Muscle layer of colon (tissue), 2 donors: ENCODE measurements around the gene SMIM5.
"Not testable (repeated sequence)": the region's sequence is repeated elsewhere in the genome, so short reads cannot be mapped to it uniquely, and the experiment has no call there.

ENCODE experiments used
- H3K27ac ChIP-seq: one replicate; pipeline ENCODE4 v1.7.0; 2013; ENCODE audit warnings: low read depth, mild to moderate bottlenecking, low read length, moderate library complexity
- H3K27me3 ChIP-seq, 2 donors: one replicate each; pipeline ENCODE4 v1.7.0; 2013; ENCODE audit warnings: low read length in 2 of 2, mild to moderate bottlenecking in 2 of 2; ENCODE audit not compliant: insufficient read depth in 2 of 2, control insufficient read depth in 1 of 2
- H3K36me3 ChIP-seq: one replicate; pipeline ENCODE4 v1.7.0; 2013; ENCODE audit warnings: mild to moderate bottlenecking, low read length; ENCODE audit not compliant: insufficient read depth
- H3K4me1 ChIP-seq: one replicate; pipeline ENCODE4 v1.7.0; 2013; ENCODE audit warnings: mild to moderate bottlenecking, low read length; ENCODE audit not compliant: insufficient read depth
- H3K4me3 ChIP-seq, 2 donors: one replicate each; pipeline ENCODE4 v1.7.0; 2013; ENCODE audit warnings: low read length in 2 of 2, low read depth in 1 of 2, mild to moderate bottlenecking in 1 of 2, moderate library complexity in 1 of 2
- H3K9ac ChIP-seq: one replicate; pipeline ENCODE4 v1.7.0; 2013; ENCODE audit warnings: low read length
- H3K9me3 ChIP-seq: one replicate; pipeline ENCODE4 v1.7.0; 2013; ENCODE audit warnings: mild to moderate bottlenecking, low read length
- donor health status: abdominal sarcoma.
- donor health status: Adenocarcinoma of cecum.

The SMIM5 gene

DNA sequence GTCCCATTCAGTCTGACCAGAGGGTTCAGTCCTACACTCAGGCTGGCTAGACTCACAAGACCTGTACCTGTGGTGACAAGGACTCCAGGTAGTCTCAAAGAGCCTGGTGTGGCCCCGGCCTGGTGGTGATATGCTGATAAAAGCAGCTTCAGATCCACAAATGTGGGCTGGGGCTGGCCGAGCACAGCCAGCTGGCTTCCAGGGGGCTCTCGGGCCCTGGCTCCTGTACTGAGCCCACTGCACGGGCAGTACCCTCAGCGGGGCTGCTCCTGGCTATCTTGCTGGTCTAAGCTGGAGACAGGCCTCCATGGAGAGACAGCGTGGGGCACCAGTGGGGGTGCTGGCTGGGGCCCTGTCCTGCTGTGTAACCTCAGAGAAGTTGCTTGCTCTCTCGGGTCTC, 4.3 kb downstream of the SMIM5 start:
- H3K4me1 ChIP-seq, result peaks cover 20% of the 10 kb centered on the region
- no peak overlapping the region for H3K27ac ChIP-seq
- H3K9me3 ChIP-seq, result no peaks in the 10 kb centered on the region
- H3K4me3 ChIP-seq, result no peak overlapping the region
- peaks cover 3% of the 10 kb centered on the region for H3K36me3 ChIP-seq
- H3K27me3 ChIP-seq, result no peaks in the 10 kb centered on the region
- H3K9ac ChIP-seq, result no peak overlapping the region

DNA sequence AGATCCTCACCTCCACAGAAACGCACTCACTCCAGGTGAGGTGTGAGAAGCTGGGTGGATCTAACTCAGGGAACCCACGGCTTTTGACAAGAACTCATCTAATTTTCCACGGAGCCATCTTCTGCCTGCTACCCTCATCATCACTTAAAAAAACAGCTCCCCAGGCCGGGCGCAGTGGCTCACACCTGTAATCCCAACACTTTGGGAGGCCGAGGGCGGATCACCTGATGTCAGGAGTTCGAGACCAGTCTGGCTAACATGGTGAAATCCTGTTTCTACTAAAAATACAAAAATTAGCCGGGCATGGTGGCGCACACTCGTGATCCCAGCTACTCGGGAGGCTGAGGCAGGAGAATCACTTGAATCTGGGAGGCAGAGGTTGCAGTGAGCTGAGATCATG, 4.8 kb downstream of the SMIM5 start:
- H3K4me3 ChIP-seq, H3K27me3 ChIP-seq, H3K27ac ChIP-seq, H3K9ac ChIP-seq, H3K9me3 ChIP-seq, H3K36me3 ChIP-seq: not testable (repeated sequence)
- H3K4me1 ChIP-seq, result peaks cover 15% of the 10 kb centered on the region

DNA sequence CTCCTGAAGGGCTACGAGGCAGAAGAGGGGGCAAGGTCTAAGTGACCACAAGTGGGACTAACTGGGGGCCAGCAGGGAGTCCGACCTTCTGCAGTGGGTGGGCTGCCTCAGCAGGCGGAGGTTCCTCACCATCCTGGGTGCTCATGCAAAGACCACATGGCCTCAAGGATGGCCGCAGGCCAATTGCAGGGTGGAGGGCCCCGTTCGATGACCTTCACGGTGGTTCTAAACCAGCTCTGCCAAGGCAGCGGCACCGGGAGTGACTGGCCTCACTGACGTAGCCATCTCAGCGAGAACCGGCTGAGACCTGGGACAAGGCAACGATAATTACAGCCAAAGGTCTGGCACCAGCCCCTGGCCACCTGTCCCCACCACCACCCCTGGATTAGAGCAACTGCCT, 5.7 kb downstream of the SMIM5 start:
- H3K9me3 ChIP-seq, result no peaks in the 10 kb centered on the region
- H3K36me3 ChIP-seq, result peaks cover 4% of the 10 kb centered on the region
- no peak overlapping the region for H3K9ac ChIP-seq
- H3K27me3 ChIP-seq, result no peaks in the 10 kb centered on the region
- no peak overlapping the region for H3K4me3 ChIP-seq
- H3K27ac ChIP-seq, result no peak overlapping the region
- peaks cover 7% of the 10 kb centered on the region for H3K4me1 ChIP-seq

DNA sequence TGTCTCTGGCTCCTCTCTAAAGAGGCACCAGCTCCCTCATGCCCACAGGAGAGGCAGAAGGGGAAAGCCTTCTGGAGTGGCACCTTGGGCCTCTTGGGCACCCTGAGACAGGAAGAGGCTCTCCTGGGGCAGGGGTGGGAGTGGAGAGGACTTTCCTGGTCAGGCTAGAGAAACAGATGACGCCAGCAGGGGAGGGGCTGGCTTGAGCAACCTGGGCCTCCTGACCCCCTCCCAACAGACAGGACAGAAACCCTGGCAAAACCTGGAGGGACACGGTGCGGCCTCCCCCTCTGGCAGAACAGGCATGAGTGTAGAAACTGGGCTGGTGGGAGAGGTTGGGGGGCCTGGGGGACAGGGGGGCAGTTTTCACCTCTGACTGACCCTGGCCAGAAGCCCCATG, 6.1 kb downstream of the SMIM5 start:
- peaks cover 2% of the 10 kb centered on the region for H3K4me1 ChIP-seq
- H3K36me3 ChIP-seq, result peaks cover 4% of the 10 kb centered on the region
- no peak overlapping the region for H3K27ac ChIP-seq
- H3K9ac ChIP-seq, result no peak overlapping the region
- H3K9me3 ChIP-seq, result no peaks in the 10 kb centered on the region
- H3K4me3 ChIP-seq, result no peak overlapping the region
- H3K27me3 ChIP-seq, result no peaks in the 10 kb centered on the region

DNA sequence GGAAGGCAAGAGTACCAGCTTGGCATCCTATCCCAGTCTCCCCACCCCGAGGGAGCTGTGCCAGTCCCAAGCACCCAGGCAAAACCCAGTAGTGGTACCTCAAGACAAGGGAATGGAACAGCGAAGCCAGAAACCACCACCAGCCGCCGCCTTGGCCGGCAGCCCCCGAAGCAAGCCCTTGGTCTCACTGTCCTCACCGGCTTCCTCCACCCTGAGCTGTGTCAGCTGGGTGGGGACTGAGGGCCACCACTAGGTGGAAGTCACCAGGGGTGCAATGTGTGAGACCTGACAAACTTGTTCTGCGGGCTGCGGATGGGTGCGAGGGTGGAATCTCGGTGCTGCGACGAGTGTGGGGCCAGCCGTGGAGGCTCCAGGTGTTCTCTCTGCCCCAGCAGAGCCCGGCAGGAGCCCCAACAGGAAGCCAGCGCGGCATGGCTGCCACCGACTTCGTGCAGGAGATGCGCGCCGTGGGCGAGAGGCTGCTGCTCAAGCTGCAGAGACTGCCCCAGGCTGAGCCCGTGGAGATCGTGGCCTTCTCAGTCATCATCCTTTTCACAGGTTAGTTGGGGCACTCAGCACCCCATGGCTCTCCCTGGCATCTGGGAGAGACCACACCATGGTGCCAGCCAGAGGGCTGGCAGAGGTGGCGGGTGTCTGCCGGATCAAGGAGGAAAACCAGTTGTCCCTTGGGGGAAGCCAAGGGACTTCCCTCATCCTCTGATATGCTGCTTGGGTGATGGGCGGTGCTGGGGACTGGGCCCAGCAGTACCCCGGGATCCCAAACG, 6.7 kb downstream of the SMIM5 start:
- Histone ChIP-seq H3K27me3 (no peaks in the 10 kb centered on the region), H3K9ac (no peak overlapping the region), H3K9me3 (no peaks in the 10 kb centered on the region), H3K27ac (no peak overlapping the region), H3K4me1 (no peaks in the 10 kb centered on the region), H3K36me3 (peaks cover 4% of the 10 kb centered on the region), H3K4me3 (no peak overlapping the region)

DNA sequence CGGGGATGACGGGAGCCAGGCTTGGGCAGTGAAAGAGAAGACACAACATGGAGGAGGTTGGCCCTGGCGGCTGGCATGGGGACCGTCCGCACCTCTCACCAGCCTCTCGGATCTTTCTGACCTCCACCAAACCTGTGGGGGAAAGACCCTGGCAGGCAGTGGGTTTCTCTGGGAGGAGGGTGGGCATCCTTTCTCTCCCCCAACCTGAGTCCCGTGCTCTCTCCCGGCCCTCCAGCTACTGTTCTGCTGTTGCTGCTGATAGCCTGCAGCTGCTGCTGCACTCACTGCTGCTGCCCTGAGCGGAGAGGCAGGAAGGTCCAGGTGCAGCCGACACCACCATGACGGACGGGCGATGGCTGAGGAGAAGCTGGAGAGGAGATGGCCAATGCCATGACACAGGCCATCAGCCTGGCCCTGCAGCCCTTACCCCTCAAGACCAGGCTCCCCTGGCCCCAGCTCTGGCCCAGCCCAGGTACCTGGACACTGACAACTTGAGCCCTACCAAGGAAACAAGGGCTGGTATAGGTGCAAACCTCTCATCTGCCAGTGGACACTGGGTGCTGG, 7.4 kb downstream of the SMIM5 start:
- Histone ChIP-seq H3K4me3 (no peak overlapping the region), H3K4me1 (no peaks in the 10 kb centered on the region), H3K27me3 (no peaks in the 10 kb centered on the region), H3K9me3 (no peaks in the 10 kb centered on the region), H3K27ac (no peak overlapping the region), H3K36me3 (peaks cover 4% of the 10 kb centered on the region), H3K9ac (no peak overlapping the region)

GRCh38 chr17:75641343-75641742, 8.1 kb downstream of the SMIM5 start:
- H3K9me3 ChIP-seq, result no peaks in the 10 kb centered on the region
- H3K27ac ChIP-seq, result no peak overlapping the region
- no peaks in the 10 kb centered on the region for H3K4me1 ChIP-seq
- peaks cover 4% of the 10 kb centered on the region for H3K36me3 ChIP-seq
- H3K4me3 ChIP-seq, result no peak overlapping the region
- no peaks in the 10 kb centered on the region for H3K27me3 ChIP-seq
- no peak overlapping the region for H3K9ac ChIP-seq

- Histone ChIP-seq H3K9ac (no peak overlapping the region), H3K9me3 (no peaks in the 10 kb centered on the region), H3K36me3 (peaks cover 4% of the 10 kb centered on the region), H3K4me3 (no peak overlapping the region), H3K27ac (no peak overlapping the region), H3K4me1 (no peaks in the 10 kb centered on the region), H3K27me3 (no peaks in the 10 kb centered on the region)
These were observed 9.0 kb downstream of the SMIM5 start for GRCh38 chr17:75642182-75642783.

DNA sequence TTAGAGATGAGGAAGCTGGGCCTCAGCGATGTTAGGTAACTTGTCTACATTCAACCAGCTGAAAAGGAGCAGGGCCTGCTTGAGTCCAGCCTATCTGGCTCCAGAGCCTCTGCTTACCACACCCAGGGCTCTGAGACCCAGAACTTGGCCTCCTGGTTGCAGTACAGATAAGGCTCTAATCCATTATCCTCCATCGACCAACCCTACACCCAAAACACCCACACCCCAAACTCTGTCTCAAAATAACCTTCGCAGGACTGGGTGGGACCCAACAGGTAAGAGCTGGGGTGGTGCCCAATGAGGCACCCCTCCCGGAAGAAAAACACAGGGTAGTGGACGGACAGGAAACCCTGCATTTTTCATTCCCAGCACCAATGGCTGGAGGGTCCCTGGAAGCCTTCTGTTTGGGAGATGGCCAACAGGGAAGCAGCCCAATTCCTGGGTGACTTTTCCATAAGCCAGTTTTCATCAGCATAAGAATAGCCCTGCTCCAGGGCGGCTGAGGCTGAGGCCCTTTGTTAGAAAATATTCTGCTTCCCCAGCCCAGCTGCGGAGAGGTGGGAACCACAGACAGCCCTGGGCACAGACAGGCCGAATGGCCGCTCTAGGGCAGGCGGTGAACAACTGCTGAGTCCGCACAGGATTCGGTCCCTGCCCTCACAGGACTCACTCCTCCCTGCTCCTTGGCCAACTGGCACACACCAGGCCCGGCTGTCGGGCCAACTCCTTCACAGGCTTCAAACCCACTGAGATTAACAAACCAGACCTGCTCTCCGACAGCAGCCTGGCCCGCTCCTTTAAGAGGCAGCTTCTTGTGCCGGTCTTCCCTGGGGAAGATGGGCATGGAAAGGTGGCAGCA, 9.8 kb downstream of the SMIM5 start:
- Histone ChIP-seq H3K9me3 (no peaks in the 10 kb centered on the region), H3K27me3 (no peaks in the 10 kb centered on the region), H3K36me3 (peaks cover 4% of the 10 kb centered on the region), H3K9ac (no peak overlapping the region), H3K27ac (no peak overlapping the region), H3K4me1 (no peaks in the 10 kb centered on the region), H3K4me3 (no peak overlapping the region)

DNA sequence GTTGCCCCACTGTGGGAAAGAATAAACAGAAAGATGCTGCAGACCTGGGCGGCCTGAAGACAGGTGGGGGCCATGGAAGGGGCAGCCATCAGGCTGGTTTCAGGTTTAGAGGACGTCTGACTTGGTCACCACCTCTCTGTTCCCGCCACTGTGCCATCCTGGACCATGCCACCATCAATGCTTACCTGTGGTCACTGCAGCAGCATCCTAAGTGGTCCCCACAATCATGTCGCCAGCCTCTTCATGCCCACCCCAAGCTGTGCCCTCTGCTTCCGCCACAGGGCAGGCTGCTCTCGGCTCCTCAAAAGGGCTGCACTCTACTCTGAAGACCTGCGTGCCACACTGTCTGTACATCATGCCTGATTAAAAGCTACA, 10.4 kb downstream of the SMIM5 start:
- H3K27ac ChIP-seq, result no peak overlapping the region
- H3K36me3 ChIP-seq, result peaks cover 4% of the 10 kb centered on the region
- no peaks in the 10 kb centered on the region for H3K4me1 ChIP-seq
- no peaks in the 10 kb centered on the region for H3K9me3 ChIP-seq
- no peak overlapping the region for H3K9ac ChIP-seq
- H3K4me3 ChIP-seq, result no peak overlapping the region
- H3K27me3 ChIP-seq, result no peaks in the 10 kb centered on the region

- no peak overlapping the region for H3K9ac ChIP-seq
- no peaks in the 10 kb centered on the region for H3K9me3 ChIP-seq
- H3K4me3 ChIP-seq, result no peak overlapping the region
- no peaks in the 10 kb centered on the region for H3K4me1 ChIP-seq
- no peaks in the 10 kb centered on the region for H3K27me3 ChIP-seq
- H3K27ac ChIP-seq, result no peak overlapping the region
- peaks cover 15% of the 10 kb centered on the region for H3K36me3 ChIP-seq
These were observed 12.3 kb downstream of the SMIM5 start for GRCh38 chr17:75645501-75645888.
